CD4-positive, alpha-beta T cell treated with Interleukin-4 for 4 hours (primary cell): ENCODE measurements around the gene CFAP251.
"Not testable (repeated sequence)": the region's sequence is repeated elsewhere in the genome, so short reads cannot be mapped to it uniquely, and the experiment has no call there.

ENCODE experiments used
- DNase-seq: peaks from one replicate; pipeline ENCODE4 v3.0.0-alpha.2; 2020

CFAP251 gene

DNA sequence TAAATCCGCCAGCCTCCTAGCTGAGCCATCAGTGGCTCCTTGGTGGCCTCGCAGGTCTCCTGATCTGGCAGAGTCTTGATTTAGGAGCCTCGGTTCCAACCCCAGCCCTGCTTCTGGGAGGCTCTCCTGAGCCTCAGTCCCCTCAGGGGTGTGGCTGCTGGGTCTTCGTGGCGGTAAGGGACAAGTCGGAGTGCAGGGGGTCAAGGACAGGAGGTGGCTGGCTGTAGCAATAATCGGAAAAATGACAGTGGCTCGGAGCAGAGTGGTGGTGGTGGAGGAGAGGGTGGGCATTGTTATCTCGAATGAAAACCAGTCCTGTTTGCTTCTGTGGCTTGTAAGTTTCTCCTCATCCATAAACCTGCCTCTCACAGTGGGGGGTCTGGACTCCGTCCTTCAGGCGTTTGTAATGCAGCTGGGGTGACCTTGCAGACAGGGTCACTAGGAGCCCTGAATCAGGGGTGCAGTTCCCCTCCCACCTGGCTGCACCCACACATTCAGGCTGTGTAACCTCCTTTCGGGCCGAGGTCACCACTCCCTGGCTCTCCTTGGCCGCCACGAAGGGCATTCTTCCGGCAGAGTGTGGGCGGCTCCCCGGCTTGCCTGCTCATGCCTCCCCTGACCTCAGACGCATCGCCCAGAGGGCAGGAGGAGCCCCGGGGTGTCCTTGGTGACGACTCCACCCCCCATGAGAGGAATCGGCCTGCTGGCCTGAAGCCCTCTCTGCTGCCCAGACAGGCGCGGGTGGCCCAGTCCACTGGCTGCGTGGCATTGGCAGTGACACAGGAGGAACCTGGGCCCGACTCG, 111.4 kb downstream of the CFAP251 start:
- no peak for DNase-seq

DNA sequence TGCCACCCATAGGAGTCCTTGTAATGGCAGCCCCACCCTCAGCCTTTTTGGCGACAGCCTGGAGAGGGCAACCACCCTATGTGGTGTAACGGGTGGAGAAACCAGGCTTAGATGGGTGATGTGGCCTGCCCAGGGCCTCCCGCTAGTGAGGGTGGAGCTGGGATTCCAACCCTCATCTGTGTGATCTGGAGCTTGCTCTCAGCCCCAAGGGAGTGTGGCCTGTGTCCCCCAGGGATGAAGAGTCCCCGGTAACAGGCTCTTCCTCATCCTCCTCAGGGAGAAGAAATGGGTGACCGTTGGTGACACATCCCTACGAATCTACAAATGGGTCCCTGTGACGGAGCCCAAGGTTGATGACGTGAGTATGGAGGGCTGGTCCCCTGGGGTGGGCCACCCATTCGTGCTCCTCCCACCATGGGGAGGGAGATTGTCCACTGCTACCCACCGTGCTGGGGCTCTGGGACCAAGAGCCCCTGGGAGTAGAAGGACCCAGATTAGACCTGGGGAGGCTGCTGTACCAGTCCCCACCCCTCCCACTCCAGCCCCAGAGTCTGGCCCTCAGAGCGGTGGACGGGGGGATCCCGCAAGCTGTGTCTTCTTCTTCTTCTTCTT, 112.1 kb downstream of the CFAP251 start:
- DNase-seq, result no peak

DNA sequence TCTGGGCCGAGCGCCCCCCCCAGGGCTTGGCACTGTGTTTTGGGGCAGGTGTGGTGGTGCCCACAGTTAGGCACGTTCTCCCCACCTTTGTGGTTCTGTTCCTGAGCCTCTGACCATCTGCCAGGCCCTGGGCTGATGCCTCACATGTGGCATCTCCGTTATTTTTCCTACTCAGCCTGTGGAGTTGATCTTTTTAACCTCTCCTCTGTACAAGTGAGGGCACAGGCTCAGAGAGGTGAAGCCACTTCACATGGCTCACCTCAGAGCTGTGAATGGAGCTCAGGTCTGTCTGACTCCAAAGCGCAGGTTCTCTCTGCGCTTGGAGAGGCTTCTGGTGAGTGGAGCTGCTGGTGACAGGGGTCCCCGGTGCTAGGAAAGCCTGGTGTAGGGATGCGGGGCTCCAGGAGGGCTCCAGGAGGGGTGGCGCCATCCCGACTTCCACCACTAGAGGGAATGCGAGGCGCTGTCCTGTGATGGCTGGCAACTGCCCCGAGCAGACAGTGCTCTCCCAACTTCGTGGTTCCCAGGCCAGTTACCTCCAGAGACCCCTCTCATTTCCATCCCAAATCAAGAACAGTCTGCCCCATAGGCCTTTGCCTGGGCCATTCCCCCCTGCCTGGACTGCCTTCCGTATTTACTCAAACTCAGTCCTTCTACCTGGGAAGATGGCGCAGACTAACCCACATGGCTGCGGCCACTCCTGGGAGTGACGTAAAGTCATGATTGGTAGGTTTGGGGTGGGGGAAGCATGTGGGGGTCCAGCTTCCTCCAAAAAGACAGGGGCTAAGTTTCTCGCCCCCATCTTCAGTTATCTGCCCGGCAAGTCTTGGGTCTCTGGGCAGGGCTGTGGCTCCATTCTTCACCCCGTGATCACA, 113.2 kb downstream of the CFAP251 start:
- peak; percentile 20 for DNase-seq

DNA sequence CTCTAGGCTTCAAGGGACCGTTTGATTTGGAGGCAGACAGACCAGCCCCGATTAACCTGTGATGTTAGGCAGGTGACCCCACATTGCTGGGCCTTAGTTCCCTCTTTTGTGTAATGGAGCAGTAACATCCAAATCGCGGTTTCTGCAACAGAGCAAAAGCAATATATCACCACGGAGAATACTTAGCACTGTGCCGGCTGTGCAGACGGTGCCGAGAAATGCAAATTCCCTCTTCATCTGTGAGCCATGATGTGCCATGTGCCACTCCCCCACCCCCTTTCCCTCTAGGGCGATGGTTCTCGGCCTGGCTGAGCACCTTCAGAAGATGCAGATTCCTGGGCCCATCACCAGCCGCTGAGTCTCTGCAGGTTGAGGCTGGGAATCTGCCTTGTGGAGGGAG, 114.2 kb downstream of the CFAP251 start:
- DNase-seq, result no peak

DNA sequence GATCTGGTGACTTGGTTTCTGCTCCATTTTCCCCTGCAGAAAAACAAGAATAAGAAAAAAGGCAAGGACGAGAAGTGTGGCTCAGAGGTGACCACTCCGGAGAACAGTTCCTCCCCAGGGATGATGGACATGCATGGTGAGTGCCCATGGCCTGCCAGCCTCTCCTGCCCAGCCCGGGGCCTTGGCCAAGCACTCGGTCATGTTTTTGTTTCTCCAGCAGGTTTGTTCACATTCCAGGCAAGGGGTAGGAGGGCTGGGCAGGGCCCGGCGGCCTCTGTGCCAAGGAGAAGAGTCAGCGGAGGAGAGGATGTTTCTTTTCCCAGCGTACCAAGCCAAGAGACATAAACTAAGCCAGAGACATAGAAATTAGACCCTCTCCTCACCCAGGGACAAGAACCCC, 116.9 kb downstream of the CFAP251 start:
- DNase-seq, result no peak

DNA sequence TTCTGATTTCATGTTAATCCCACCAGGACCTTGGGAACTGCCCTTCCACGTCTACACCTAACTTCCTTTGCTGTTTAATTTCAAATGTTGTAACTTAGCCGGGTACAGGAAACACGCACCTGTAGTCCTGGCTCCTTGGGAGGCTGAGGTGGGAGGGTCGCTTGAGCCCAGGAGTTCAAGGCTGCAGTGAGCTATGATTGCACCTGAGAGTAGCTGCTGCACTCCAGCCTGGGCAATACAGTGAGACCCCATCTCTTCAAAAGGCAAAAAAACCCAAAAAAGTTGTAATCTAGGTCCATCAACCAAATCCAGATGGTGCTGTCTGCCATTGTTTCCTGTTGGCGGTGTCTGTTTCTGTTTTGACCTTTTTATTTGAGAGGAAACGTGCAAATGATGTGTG, 117.8 kb downstream of the CFAP251 start:
- no peak for DNase-seq

DNA sequence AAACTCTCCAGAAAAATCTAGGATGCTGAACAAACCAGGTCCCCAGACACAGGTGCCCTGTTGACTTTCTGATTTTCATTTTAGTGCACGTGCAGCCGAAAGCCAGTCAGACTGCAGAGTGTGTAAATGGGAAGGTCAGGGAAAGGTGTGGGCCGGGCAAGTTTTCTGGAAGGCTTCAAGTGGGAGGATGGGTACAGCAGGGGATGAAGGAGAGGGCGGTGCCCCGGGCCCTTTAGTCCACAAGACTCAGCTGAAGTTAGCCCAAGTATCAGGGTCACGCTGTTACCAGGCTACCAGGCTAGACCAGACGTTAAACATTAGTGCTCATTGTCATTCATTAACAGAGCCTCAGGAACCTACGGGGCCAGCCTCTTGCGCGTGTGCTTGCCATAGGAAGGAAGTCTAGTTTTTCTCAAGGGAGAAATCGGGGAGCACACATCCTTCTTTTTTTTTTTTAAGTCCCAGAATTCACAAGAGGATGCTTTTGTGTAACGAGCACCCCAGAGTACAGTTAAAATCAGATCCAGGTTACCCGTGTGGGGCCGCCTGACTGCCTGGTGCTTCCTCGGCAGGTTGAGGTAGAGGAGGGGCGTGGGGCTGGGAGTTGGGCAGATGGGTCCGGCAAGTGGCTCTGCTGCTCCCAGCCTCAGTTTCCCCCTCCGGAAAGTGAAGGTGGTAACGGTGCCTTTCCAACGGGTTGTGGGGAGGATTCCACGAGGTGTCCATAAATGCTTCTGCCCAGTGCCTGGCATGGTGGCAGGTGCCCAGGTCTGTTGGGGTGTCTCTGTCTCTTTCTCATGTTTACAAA, 122.4 kb downstream of the CFAP251 start:
- no peak for DNase-seq

DNA sequence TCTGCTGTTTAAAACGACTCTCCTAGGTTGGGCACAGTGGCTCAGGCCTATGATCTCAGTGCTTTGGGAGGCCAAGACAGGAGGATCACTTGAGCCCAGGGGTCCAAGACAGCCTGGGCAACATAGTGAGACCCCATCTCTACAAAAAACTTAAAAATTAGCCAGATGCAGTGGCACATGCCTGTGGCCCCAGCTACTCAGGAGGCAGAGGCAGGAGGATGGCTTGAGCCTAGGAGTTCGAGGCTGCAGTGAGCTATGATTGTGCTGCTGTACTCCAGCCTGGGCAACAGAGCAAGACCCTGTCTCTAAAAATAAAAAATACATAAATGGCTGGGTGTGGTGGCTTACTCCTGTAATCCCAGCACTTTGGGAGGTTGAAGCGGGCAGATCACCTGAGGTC, 123.1 kb downstream of the CFAP251 start:
- DNase-seq, result not testable (repeated sequence)

DNA sequence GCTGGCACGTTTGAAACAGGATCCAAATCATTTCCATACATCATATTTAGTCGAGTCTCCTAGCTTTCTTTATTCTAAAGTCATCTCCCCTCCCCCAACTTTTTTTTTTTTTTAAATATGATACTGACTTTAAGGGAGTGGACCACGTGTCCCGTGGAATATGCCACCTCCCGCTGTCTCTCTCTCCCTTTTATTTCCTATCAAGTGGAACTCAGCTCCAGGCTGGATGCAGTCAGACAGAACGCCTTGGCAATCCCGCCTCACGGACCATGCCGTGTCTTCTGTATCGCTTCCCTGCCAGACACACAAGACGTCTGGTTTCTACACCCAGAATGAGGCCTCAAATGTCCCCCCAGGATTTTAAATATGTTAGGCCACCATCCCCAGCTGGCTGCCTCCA, 124.5 kb downstream of the CFAP251 start:
- DNase-seq, result no peak

DNA sequence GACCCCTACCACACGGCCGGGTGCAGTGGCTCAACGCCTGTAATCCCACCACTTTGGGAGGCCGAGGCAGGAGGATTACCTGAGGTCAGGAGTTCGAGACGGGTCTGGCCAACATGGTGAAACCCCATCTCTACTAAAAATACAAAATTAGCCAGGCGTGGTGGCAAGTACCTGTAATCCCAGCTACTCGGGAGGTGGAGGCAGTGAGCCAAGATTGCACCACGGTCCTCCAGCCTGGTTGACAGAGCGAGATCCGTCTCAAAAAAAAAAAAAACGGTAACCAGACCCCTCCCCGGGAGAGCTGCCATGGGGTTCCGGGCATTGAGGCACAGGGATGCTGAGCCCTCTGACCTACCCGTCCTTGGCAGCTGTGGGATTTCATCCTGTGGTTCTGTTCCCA, 125.1 kb downstream of the CFAP251 start:
- no peak for DNase-seq

DNA sequence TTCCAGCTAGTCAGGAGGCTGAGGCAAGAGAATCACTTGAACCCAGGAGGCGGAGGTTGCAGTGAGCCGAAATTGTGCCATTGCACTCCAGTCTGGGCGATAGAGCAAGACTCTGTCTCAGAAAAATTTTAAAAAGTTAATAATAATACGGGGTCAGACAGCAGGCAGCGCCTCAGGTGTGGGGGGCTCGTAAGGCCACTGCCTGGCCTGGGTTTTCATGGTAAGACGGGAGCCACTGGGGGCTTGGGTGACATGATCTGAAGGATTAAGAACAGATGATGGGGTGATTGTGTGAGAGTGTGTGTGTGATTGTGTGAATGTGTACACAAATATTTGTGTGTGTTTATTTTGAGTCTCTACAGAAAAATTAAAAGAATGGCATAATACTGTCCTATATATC, 126.9 kb downstream of the CFAP251 start:
- DNase-seq, result no peak

DNA sequence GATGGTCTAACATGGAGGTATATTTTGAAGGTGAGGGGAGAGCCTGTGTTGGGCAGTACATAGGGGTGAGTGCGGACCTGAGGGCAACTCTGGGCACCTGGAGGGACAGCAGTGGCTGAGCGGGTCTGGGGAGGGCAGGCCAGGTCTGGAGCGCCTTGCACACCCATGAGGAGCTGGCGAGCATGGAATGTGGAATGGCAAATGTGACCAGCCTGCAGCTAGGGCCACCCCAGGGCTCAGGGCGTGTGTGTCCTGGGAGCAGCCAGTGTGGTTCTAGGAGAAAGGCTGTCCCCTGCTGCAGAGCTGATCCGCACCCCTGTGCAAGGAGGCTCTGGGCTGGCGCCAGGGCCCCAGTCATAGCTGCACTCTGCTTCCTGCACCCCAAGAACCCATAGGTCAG, 127.8 kb downstream of the CFAP251 start:
- no peak for DNase-seq

DNA sequence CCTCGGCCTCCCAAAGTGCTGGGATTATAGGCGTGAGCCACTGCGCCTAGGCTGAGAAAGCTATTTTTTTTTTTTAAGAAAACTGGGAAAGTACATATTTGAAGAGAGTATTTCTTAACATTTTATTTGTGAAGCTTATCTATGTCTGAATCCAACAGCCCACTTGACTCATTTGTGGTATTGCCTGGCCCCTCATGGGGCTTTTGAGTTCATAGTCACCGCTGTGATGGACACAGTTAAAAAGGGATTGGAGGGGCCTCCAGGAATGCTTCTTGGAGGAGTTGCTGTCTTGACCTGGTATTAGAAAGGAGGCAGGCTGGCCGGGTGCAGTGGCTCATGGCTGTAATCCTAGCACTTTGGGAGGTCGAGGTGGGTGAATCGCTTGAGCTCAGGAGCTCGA, 129.8 kb downstream of the CFAP251 start:
- DNase-seq, result no peak

DNA sequence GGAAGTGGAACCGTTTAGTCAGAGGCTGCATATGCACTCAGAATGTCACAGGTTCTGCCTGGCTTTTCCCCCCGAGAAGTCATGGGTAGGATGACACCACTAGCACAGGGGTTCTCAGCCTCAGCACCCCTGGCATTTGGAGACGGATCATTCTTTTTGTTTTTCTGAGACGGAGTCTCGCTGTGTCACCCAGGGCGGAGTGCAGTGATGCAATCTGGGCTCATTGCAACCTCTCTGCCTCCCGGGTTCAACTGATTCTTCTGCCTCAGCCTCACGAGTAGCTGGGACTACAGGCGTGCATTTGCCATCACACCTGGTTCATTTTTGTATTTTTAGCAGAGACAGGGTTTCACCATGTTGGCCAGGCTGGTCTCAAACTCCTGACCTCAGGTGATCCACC, 131.4 kb downstream of the CFAP251 start:
- no peak for DNase-seq

DNA sequence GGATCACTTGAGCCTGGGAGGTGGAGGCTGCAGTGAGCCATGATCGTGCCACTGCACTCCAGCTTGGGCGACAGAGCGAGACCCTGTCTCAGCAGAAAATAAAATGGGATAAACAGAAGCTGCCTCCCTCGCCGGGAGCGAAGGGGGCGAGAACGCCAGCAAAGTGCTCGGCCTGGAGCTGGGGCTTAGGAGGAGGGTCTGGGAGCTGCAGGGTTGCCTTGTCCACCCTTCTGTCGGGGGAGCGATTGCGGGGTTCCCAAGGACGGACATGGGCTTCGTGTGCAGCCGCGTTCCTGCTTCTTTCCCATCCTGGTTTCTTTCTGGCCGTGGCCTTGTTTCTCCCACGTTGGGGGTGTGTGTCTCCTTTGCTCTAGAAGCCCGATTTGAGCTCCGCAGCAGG, 132.3 kb downstream of the CFAP251 start:
- DNase-seq, result no peak

DNA sequence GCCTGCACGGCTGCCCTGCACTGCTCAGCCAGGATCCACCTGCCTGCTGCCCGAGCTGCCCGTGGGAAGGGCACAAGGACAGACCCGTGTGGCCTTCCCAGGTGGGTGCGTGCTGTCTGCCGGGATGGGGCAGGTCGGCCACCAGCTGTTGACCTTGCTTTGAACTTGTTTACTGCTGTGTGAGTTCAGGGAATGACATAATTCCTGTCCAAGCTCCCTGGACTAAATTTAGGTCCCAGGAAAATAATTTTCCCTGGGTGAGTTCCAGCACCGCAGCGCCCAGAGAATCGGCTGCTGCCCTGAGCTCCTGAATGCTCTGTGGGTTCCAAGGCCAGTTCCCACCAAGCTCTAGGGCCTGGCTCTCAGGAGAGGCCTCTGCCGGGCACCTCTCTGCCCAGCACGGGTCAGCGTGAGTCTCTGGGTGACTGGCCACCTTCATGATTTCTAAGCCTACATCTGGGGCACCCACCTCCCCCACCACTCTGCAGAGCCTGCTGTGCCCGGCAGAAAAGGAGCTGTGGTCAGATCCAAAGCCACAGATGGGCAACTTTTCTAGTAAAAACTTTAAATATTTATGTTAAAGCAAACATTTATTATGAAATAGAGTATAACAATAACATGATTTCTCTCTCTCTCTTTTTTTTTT, 133.0 kb downstream of the CFAP251 start:
- no peak for DNase-seq

DNA sequence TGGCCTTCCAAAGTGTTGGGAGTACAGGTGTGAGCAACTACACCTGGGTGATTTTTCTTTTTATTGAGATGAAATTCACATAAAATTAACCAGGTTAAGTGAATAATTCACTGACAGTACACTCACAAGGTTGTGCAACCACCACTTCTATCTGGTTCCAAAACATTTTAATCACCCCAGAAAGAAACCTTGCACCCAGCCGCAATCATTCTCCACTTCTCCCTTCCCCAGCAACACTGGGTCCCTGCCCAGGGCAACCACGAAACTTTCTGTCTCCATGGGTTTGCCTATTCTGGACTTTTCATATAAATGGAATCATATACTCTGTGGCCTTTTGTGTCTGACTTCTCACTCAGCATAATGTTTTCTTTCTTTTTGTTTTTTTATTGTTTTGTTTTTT, 133.9 kb downstream of the CFAP251 start:
- no peak for DNase-seq
